Spleen (tissue), 7 donors: Measurements from ENCODE around the gene OVOL3.

Source experiments
- CTCF ChIP-seq, 11 experiments: fragments of 200-600 bp in 7 of 11; fragments of 450-650 bp in 4 of 11; sonication (generic) in 4 of 11; IDR thresholded peaks in 8 of 11; conservative IDR thresholded peaks in 3 of 11; 1 replicate in 7 of 11; 2 replicates in 4 of 11; pipeline versions ENCODE4 v1.4.0 to v1.8.0; 2016 to 2021; ENCODE audit warnings: antibody characterized with exemption in 11 of 11, inconsistent platforms in 4 of 11, mild to moderate bottlenecking in 1 of 11
- POLR2A ChIP-seq, 3 donors: fragments of 450-650 bp; IDR thresholded peaks; one replicate each; pipeline ENCODE4 v1.5.1; 2017; ENCODE audit warnings: antibody characterized with exemption in 3 of 3, mild to moderate bottlenecking in 1 of 3
- donor health status: DM: no; HTN: no; CAD: no; lungs with moderate emphysema.
- donor health status: DM: no; HTN: no; CAD: no.
- donor health status: DM: no; HTN: no; CAD: no.

DNA sequence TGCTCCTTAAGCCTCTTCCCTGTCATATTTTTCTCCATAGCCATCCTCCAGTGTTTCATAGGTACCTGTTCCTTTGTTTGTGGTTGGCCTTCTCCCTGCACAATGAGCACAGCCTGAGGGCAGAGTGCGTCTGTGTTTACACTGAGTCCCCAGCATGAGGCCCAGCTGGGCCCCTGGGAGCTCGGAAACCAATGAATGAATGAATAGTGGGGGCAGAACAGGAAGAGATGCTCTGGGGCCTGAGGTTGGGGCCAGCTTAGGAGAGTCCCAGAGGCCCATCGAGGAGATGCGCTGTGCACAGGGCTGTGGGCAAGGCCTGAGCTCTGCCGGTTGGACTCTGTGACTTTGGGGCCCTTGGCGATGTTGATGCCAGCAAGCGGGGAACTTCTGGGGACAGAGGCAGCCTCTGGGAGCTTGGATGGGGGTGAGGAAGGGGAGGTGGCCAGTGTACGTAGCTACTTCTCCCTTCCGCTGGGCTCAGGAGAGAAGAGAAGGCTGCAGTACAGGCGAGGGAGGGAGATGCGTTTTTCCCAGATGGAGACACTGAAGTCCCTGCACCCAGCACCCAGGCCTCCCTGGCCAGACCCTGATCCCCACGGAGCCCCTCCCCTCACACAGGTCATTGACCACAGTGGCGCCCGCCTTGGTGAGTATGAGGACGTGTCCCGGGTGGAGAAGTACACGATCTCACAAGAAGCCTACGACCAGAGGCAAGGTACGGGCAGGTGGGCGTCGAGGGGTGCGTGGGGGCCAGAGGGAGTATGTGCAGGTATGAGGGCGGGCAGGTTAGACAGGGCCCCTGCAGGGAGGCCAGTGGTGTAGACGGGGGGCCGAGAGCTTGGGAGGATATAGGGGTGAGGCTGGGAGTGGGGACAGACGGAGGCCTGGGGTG lies 9.4 kb downstream of the OVOL3 start:
- TF ChIP-seq CTCF (IDR thresholded peaks at IDR 0.05 in 8 of 11, conservative IDR thresholded peaks at IDR 0.05 in 3 of 11) (no peak), POLR2A (IDR thresholded peaks at IDR 0.05) (no peak)
